Activated CD8-positive, alpha-beta T cell treated with anti-CD3 and anti-CD28 coated beads, Interleukin-2, amount 10 ng/mL, durations not matched to agents 7 days and 5 days (primary cell): ENCODE measurements around the gene NDUFAF3. TPM values are rescaled to one million over a fixed set of nuclear protein-coding genes. Genes with fewer than 3 reads are reported as not detected.

Source experiments
- ATAC-seq: fragments of 150-1000 bp; cut with Tn5 transposase; one replicate; pipeline ENCODE4 v1.10.0; 2021; ENCODE audit warnings: moderate library complexity
- CTCF ChIA-PET: fragments of 350-600 bp; sonication (Branson Sonifier 250); formaldehyde crosslinking; loops from one replicate; lab custom pipeline; 2021; ENCODE audit warnings: antibody characterized with exemption; lab: Charles Lee
- POLR2A ChIA-PET: fragments of 350-600 bp; sonication (Branson Sonifier 250); formaldehyde crosslinking; loops from one replicate; lab custom pipeline; 2021; ENCODE audit warnings: antibody characterized with exemption; lab: Charles Lee
- DNase-seq: peaks from one replicate; pipeline ENCODE4 v3.0.0-alpha.2; 2020
- H3K27ac Mint-ChIP-seq: one replicate; pipeline ENCODE4 v1.8.0; 2021; ENCODE audit warnings: mild to moderate bottlenecking, mixed read lengths
- H3K27me3 Mint-ChIP-seq: one replicate; pipeline ENCODE4 v1.8.0; 2021; ENCODE audit warnings: low read depth, mixed read lengths
- H3K36me3 Mint-ChIP-seq: one replicate; pipeline ENCODE4 v1.8.0; 2021; ENCODE audit warnings: low read depth, mixed read lengths
- H3K4me1 Mint-ChIP-seq: one replicate; pipeline ENCODE4 v1.8.0; 2021; ENCODE audit warnings: low read depth, mixed read lengths
- H3K4me3 Mint-ChIP-seq: one replicate; pipeline ENCODE4 v1.8.0; 2021; ENCODE audit warnings: mild to moderate bottlenecking, mixed read lengths
- H3K9me3 Mint-ChIP-seq: one replicate; pipeline ENCODE4 v1.8.0; 2022; ENCODE audit warnings: mixed read lengths; ENCODE audit not compliant: insufficient read depth
- total RNA-seq, 2 experiments: library from RNA; stranded (reverse); gene quantifications; one replicate each; pipeline ENCODE4 v1.2.3, GENCODE V29; 2021

NDUFAF3 gene
- total RNA-seq, 2 experiments from 2014 or later: 92.1 to 93.7 TPM

DNA sequence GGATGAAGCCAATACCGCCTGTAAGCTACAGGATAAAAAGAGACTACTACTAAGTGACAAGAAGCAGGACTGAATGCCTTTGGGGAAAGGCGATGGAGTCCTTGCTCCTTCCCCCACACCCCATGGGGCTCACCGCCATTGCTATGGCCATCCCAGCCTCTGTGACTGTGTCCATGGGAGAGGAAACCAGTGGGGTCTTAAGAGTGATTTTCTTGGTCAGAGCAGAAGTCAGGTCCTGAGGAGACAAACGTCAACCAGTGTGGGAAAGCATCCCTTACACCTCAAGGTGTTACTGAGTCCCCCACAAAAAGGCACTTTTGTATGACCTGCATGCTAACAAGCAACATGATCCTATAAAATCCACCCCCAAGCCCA, 6.4 kb downstream of the NDUFAF3 start:
- Mint-ChIP-seq H3K4me1 (peaks cover 58% of the 10 kb centered on the region), H3K27me3 (no peaks in the 10 kb centered on the region), H3K4me3 (peak overlapping the region; percentile 92), H3K27ac (peak overlapping the region; percentile 96), H3K36me3 (peaks cover 84% of the 10 kb centered on the region), H3K9me3 (no peaks in the 10 kb centered on the region)
- ChIA-PET CTCF (interaction anchor here (0.8 to 2.2 kb wide), 5 partner anchors 8 to 65 kb away, joined by 3 to 23 read pairs (median 8); partner anchors contain the start of genes P4HTM and QRICH1), POLR2A (interaction anchor here (0.7 to 2.2 kb wide), 6 partner anchors 9 to 311 kb away, joined by 3 to 22 read pairs (median 8); partner anchors contain the start of genes DALRD3, IP6K2, P4HTM and WDR6)
- ATAC-seq (no peak), DNase-seq (no peak)

DNA sequence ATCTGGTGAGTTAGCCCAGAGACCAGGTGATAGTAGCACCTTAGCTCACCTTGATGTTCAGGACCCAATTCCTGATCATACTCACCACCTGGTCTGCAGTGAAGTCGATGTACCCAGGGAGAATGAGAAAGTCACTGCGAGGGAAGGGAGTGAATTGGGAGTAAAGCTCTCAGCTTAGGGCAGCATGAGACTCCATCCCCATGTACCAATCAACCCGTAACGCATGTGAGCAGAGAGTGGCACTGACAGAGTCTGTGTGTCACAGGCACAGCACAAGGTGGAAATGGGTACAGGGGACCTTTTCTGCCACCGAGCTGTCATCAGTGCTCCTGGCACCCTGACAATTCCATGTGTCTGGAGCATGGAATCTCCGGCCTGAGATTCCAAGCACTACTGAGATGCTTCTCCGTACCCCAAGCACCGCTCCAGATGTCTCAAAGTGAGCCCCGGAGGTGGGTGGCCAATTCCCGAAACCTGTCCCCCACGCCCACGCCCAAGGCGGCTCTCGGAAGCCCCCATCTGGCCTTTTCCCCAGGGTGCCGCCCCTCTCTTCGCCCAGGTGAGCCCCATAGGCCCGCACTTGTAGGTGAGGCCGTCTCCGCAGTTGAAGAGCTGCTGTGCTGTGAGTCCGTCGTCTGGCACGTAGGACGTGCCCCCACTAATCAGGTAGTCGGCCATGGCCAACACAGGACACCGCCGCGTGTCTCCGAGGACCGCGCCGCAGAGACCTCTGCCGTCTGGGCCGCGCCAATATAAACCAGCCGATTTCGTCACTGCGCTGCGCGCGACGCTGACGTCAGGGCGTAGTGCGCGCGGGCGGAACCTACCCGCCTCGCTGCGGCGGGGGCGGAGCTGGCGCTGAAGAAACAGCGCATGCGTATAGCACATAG, 7.0 kb downstream of the NDUFAF3 start, which contains the start of gene IMPDH2:
Gene IMPDH2, minus strand, starts transcription at position 726 of the 890 bp plus-strand sequence. Its CDS starts 48 bp downstream, at position 678.
- Mint-ChIP-seq H3K27ac (peak within 1 kb of the TSS; percentile 96), H3K4me3 (peak within 1 kb of the TSS; percentile 92), H3K4me1 (peaks cover 53% of the 10 kb centered on the region), H3K36me3 (peaks cover 80% of the 10 kb centered on the region), H3K9me3 (no peaks in the 10 kb centered on the region), H3K27me3 (no peaks in the 10 kb centered on the region)
- peak; percentile 95 for ATAC-seq
- ChIA-PET CTCF (interaction anchor here (0.8 to 2.2 kb wide), 7 partner anchors 9 to 65 kb away, joined by 3 to 23 read pairs (median 6); partner anchors contain the start of genes DALRD3, P4HTM and QRICH1), POLR2A (interaction anchor here (0.7 to 2.2 kb wide), 13 partner anchors 10 to 312 kb away, joined by 3 to 22 read pairs (median 3); partner anchors contain the start of genes DALRD3, IP6K2, P4HTM and QRICH1)
- DNase-seq: peak; percentile 94

DNA sequence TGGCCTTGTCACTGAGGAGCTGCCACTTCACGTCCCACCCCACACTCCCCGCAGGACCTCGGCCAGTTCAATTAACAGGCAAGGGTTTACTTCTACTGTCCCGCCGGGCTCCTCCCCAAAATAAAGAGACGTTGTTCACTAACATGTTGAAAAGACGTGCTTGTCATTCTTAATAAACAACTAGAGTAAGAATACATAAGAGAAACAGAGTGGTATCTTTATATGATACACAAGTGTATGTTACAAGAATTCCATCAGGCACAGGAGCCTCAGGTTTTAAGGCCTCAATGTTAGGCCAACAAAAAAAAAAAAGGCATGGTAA, 7.6 kb downstream of the NDUFAF3 start:
- ChIA-PET CTCF (interaction anchor here (1.0 to 2.2 kb wide), 5 partner anchors 12 to 64 kb away, joined by 3 to 23 read pairs (median 8); partner anchors contain the start of genes DALRD3, P4HTM and QRICH1), POLR2A (interaction anchor here (0.7 to 2.2 kb wide), 11 partner anchors 10 to 310 kb away, joined by 3 to 22 read pairs (median 4); partner anchors contain the start of genes DALRD3, P4HTM, QRICH1 and USP4)
- DNase-seq: no peak
- no peak for ATAC-seq
- Mint-ChIP-seq H3K36me3 (peaks cover 76% of the 10 kb centered on the region), H3K9me3 (no peaks in the 10 kb centered on the region), H3K4me3 (peak overlapping the region; percentile 92), H3K4me1 (peaks cover 47% of the 10 kb centered on the region), H3K27ac (peak overlapping the region; percentile 96), H3K27me3 (no peaks in the 10 kb centered on the region)

DNA sequence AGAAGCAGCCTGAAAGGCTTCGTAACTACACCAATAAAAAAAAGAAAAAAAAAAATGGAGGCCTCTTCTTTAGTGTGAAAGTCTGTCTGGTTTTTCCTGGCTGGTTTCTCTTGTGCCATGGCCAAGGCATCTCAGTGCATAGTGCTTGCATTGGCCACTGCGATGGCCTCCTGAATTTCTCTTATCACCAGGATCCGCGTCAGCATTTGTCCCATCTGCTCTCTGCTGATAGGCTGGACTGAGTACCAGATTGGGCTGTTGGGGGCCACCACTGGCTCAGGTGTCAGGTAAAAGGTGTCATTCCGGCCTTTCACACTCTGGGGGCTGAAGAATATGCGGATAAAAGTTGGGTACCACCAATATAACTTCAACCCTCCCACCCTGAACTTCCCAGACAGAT, 8.4 kb downstream of the NDUFAF3 start:
- Mint-ChIP-seq H3K4me1 (peaks cover 41% of the 10 kb centered on the region), H3K4me3 (no peak overlapping the region), H3K9me3 (no peaks in the 10 kb centered on the region), H3K27me3 (no peaks in the 10 kb centered on the region), H3K36me3 (peaks cover 72% of the 10 kb centered on the region), H3K27ac (peak overlapping the region; percentile 51)
- DNase-seq: no peak
- no peak for ATAC-seq
- POLR2A ChIA-PET: interaction anchor here (5.3 kb wide), 1 partner anchor 10 kb away, joined by 38 read pairs; the partner anchor contains the start of genes DALRD3 and NDUFAF3
- CTCF ChIA-PET: interaction anchor here (1.6 to 2.6 kb wide), 2 partner anchors 9 to 23 kb away, joined by 5 to 11 read pairs; partner anchors contain the start of genes NDUFAF3 and WDR6

DNA sequence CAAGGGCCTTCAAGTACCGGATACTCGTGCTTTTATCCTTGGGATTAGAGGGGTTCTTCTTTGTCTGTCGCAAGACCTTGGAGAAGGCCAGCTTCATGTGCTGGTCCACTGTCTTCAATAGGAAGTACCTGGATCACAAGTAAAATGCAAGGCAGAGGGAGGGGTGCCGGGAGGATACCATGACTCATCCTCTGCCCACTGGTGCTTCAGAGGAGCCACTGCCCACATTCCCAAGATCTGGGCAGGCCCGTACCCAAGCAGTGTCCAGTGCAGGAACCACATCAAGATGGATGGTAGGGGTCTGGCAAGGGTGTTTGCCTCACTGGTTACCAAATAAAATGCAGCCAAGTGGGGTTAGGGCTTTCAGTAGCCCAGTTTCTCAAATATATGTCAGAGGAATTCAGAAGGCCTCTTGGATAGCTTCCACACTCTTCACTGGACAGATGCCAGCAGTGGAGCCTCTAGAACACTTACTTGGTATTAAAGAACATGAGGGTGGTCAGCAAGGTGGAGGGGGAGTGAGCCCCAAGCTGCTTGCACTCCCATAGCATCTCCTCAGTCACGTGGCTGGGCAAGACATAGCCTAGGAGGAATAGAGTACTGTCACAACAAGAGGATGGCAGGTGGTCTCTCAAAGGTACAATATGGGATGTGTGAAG, 10.9 kb downstream of the NDUFAF3 start:
- Mint-ChIP-seq H3K27me3 (no peaks in the 10 kb centered on the region), H3K9me3 (no peaks in the 10 kb centered on the region), H3K36me3 (peaks cover 60% of the 10 kb centered on the region), H3K4me3 (no peak overlapping the region), H3K4me1 (peaks cover 19% of the 10 kb centered on the region), H3K27ac (no peak overlapping the region)
- ATAC-seq: no peak
- ChIA-PET CTCF (interaction anchor here (0.7 to 2.6 kb wide), 2 partner anchors 11 to 125 kb away, joined by 3 to 11 read pairs; partner anchors contain the start of gene NDUFAF3), POLR2A (interaction anchor here (0.7 to 5.3 kb wide), 3 partner anchors 12 to 26 kb away, joined by 3 to 38 read pairs (median 3); partner anchors contain the start of genes DALRD3, NDUFAF3 and WDR6)
- DNase-seq: no peak

DNA sequence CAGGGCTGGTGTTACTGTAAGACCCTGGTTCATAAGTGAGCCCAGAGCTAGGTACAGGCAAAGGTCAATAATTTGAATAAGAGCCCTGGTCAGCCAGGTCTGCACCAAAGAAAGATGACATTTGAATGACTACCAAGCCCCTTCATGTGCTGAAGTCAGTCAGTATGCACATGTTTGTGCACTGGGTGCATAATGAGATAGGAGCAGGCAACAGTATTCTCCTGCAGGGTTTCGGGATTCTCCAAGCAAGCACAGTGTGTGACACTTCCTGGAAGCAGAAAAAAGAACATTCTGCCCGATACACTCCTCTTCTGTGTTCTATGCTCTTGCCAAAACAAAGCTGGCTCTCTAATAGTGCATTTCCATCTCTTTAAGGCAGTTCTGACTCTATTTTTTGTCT, 12.7 kb downstream of the NDUFAF3 start:
- Mint-ChIP-seq H3K4me3 (no peak overlapping the region), H3K9me3 (no peaks in the 10 kb centered on the region), H3K27me3 (no peaks in the 10 kb centered on the region), H3K36me3 (peaks cover 45% of the 10 kb centered on the region), H3K4me1 (peaks cover 4% of the 10 kb centered on the region), H3K27ac (no peak overlapping the region)
- CTCF ChIA-PET: interaction anchor here (1.5 kb wide), 1 partner anchor 13 kb away, joined by 5 read pairs; the partner anchor contains the start of gene NDUFAF3
- ATAC-seq: no peak
- POLR2A ChIA-PET: interaction anchor here (1.1 to 5.3 kb wide), 2 partner anchors 14 to 28 kb away, joined by 4 to 38 read pairs; partner anchors contain the start of genes DALRD3, NDUFAF3 and WDR6
- DNase-seq: no peak

DNA sequence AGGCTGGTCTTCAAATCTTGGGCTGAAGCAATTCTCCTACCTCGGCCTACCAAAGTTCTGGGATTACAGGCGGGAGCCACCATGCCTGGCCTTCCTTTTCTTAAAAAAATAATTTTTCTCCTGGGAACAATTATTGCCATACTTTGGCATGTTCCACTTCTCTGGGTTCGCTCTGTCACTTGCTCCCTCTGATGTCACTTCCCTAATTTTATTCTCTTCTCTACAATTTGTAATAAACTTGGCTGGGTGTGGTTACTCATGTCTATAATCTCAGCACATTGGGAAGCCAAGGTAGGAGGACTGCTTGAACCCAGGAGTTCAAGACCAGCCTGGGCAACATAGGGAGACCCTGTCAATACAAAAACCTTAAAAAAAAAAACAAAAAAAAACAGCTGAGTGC, 13.4 kb downstream of the NDUFAF3 start:
- DNase-seq (no peak), ATAC-seq (no peak)
- Mint-ChIP-seq H3K36me3 (peaks cover 42% of the 10 kb centered on the region), H3K27me3 (no peaks in the 10 kb centered on the region), H3K9me3 (no peaks in the 10 kb centered on the region), H3K4me3 (no peak overlapping the region), H3K4me1 (no peaks in the 10 kb centered on the region), H3K27ac (no peak overlapping the region)
- POLR2A ChIA-PET: interaction anchor here (1.1 to 5.3 kb wide), 2 partner anchors 15 to 28 kb away, joined by 4 to 38 read pairs; partner anchors contain the start of genes DALRD3, NDUFAF3 and WDR6
- CTCF ChIA-PET: interaction anchor here (1.5 kb wide), 1 partner anchor 13 kb away, joined by 5 read pairs; the partner anchor contains the start of gene NDUFAF3

DNA sequence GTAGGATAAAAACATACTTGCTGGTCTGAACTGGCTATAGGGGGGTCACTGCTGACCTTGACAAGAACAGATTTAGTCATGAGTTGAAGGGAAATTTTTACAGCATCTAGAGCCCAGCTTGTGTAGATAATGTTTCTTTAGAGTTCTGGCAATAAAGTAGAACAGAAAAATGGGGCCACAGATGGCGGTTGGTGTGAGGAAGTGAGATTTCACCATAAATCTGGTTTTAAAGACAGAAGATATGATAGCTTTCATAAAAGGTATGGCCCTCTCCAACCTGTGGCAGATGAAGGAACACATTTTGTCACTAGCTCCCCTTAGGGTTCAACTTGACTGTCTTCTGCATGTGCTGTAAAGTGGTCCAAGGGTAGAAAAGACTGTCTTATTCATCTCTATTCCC, 31.6 kb downstream of the NDUFAF3 start:
- POLR2A ChIA-PET: no interaction called here
- H3K27ac Mint-ChIP-seq: no peak overlapping the region

DNA sequence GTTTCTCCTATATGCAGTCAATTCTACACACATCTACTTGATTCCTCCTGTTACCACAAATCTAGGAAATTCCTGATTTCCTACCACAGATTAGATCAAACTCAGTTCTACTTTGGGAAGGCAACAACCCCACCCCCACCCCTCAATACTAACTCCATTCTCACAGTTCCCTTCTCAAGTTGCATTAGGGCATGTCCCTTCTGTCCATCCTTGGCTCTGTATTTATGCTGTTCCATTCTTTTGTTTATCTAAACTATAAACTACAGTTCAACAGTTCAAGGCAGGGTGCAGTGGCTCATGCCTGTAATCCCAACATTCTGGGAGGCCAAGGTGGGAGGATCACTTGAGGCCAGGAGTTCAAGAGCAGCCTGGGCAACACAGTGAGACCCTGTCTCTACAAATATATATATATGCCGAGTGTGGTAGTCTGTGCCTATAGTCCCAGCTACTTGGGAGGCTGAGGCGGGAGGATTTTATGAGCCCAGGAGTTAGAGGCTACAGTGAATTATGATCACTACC, 32.5 kb downstream of the NDUFAF3 start:
- H3K27me3 Mint-ChIP-seq: no peaks in the 10 kb centered on the region
- POLR2A ChIA-PET: no interaction called here
- CTCF ChIA-PET: interaction anchor here (1.0 to 1.4 kb wide), 2 partner anchors 40 to 65 kb away, joined by 3 read pairs; no protein-coding TSS in a partner anchor
- H3K36me3 Mint-ChIP-seq: peaks cover 58% of the 10 kb centered on the region
- no peak for DNase-seq
- no peak overlapping the region for H3K27ac Mint-ChIP-seq
- H3K4me1 Mint-ChIP-seq: no peaks in the 10 kb centered on the region
- no peak for ATAC-seq
- no peak overlapping the region for H3K4me3 Mint-ChIP-seq
- no peaks in the 10 kb centered on the region for H3K9me3 Mint-ChIP-seq

More for the DNA sequence above, 31.6 kb downstream of the NDUFAF3 start:
- Mint-ChIP-seq H3K36me3 (peaks cover 62% of the 10 kb centered on the region), H3K9me3 (no peaks in the 10 kb centered on the region), H3K4me1 (no peaks in the 10 kb centered on the region), H3K27me3 (no peaks in the 10 kb centered on the region), H3K4me3 (no peak overlapping the region)
- ATAC-seq (no peak), DNase-seq (no peak)
- CTCF ChIA-PET: interaction anchor here (1.0 kb wide), 1 partner anchor 64 kb away, joined by 3 read pairs; no protein-coding TSS in a partner anchor

DNA sequence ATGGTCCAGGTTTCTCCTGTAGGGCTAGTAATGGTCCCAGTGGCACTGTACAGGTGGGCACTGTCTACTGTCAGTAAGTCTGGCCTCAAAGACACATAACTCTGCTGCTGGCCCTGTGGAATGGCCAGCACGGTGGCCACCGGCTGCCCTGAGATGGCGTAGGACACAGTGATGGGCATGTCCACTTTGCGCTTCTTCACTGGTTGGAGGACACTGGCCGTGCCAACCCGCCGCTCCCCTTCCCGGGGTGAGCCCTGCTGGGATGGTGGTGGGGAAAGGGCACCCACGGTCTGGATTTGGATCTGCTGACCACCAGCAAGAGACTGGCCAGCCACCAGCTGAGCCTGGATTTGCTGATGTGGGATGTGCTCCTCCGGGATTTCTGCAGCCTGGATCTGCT, 35.3 kb downstream of the NDUFAF3 start:
- Mint-ChIP-seq H3K27ac (no peak overlapping the region), H3K9me3 (no peaks in the 10 kb centered on the region), H3K27me3 (no peaks in the 10 kb centered on the region), H3K36me3 (peaks cover 52% of the 10 kb centered on the region), H3K4me3 (no peak overlapping the region), H3K4me1 (no peaks in the 10 kb centered on the region)
- no peak for DNase-seq
- POLR2A ChIA-PET: interaction anchor here (0.8 kb wide), 1 partner anchor 10 kb away, joined by 5 read pairs; no protein-coding TSS in a partner anchor
- no peak for ATAC-seq
- CTCF ChIA-PET: no interaction called here
